Right atrium auricular region (tissue), 2 donors: ENCODE results near the gene RBP3. TPM values are rescaled to one million over a fixed set of nuclear protein-coding genes. Genes with fewer than 3 reads are reported as not detected.
"Not testable (repeated sequence)": the region's sequence is repeated elsewhere in the genome, so short reads cannot be mapped to it uniquely, and the experiment has no call there.

Source experiments
- DNase-seq: peaks from one replicate; pipeline ENCODE4 v3.0.0-alpha.2; 2019; ENCODE audit warnings: low spot score
- H3K27ac ChIP-seq, 2 donors: fragments of 200-600 bp; sonication (generic); 1 replicate in 1 of 2; 2 replicates in 1 of 2; pipeline ENCODE4 v1.5.1; 2016 to 2019
- H3K27me3 ChIP-seq, 2 donors: fragments of 200-600 bp; sonication (generic); one replicate each; pipeline versions ENCODE4 v1.5.1 to v1.6.0; 2017 to 2019
- H3K36me3 ChIP-seq: fragments of 200-600 bp; sonication (generic); one replicate; pipeline ENCODE4 v1.5.1; 2016
- H3K4me1 ChIP-seq, 2 donors: fragments of 200-600 bp; sonication (generic); one replicate each; pipeline versions ENCODE4 v1.5.1 to v1.6.0; 2017 to 2019
- H3K4me3 ChIP-seq, 2 donors: fragments of 200-600 bp; sonication (generic); 1 replicate in 1 of 2; 2 replicates in 1 of 2; pipeline ENCODE4 v1.5.1; 2017 to 2019; ENCODE audit warnings: mild to moderate bottlenecking in 1 of 2, moderate library complexity in 1 of 2
- H3K9me3 ChIP-seq, 2 donors: fragments of 200-600 bp; sonication (generic); one replicate each; pipeline ENCODE4 v1.5.1; 2019
- CTCF ChIP-seq, 2 donors: fragments of 200-600 bp; sonication (generic); IDR thresholded peaks; one replicate each; pipeline ENCODE4 v1.5.1; 2019; ENCODE audit warnings: antibody characterized with exemption in 2 of 2
- total RNA-seq, 2 donors: library from RNA; depleted of rRNA; stranded (reverse); fragments of >200 nt; gene quantifications; one replicate each; pipeline ENCODE4 v1.1.0, GENCODE V29; 2016

RBP3 gene
- total RNA-seq, 2 donors from 2014 or later, result not detected

- H3K4me3 ChIP-seq, result no peak overlapping the region
- no peak for TF ChIP-seq CTCF (IDR thresholded peaks at IDR 0.05)
- no peaks in the 10 kb centered on the region for H3K9me3 ChIP-seq
- DNase-seq, result peak; percentile 42
- H3K36me3 ChIP-seq, result no peaks in the 10 kb centered on the region
- H3K27ac ChIP-seq, result no peak overlapping the region
- H3K4me1 ChIP-seq, result peaks cover 0 to 5% of the 10 kb centered on the region in 2 donors
- H3K27me3 ChIP-seq, result no peaks in the 10 kb centered on the region
These were observed 32.9 kb downstream of the RBP3 start for GRCh38 chr10:47381103-47381395.

GRCh38 chr10:47381427-47382379 lies 33.5 kb downstream of the RBP3 start:
- TF ChIP-seq CTCF (IDR thresholded peaks at IDR 0.05), result no peak
- Histone ChIP-seq H3K9me3 (no peaks in the 10 kb centered on the region), H3K36me3 (no peaks in the 10 kb centered on the region), H3K4me3 (no peak overlapping the region), H3K27ac (no peak overlapping the region), H3K27me3 (no peaks in the 10 kb centered on the region), H3K4me1 (peaks cover 0 to 5% of the 10 kb centered on the region in 2 donors)
- DNase-seq, result peak; percentile 53

- H3K27ac ChIP-seq, result no peak overlapping the region
- no peaks in the 10 kb centered on the region for H3K9me3 ChIP-seq
- peaks cover 0 to 5% of the 10 kb centered on the region in 2 donors for H3K4me1 ChIP-seq
- H3K27me3 ChIP-seq, result no peaks in the 10 kb centered on the region
- no peak for TF ChIP-seq CTCF (IDR thresholded peaks at IDR 0.05)
- H3K36me3 ChIP-seq, result no peaks in the 10 kb centered on the region
- DNase-seq, result no peak
- peak overlapping the region; percentile 71 to 80 for H3K4me3 ChIP-seq
These were observed 35.3 kb downstream of the RBP3 start for GRCh38 chr10:47383261-47384147.

GRCh38 chr10:47384148-47384921 lies 36.2 kb downstream of the RBP3 start, which contains the start of gene ZNF488:
TSS of gene ZNF488 (minus strand) at chr10:47384293. CDS start at chr10:47368829, 15,464 bp downstream.
- H3K27me3 ChIP-seq, result no peaks in the 10 kb centered on the region
- H3K36me3 ChIP-seq, result no peaks in the 10 kb centered on the region
- DNase-seq, result peak; percentile 72
- no peaks in the 10 kb centered on the region for H3K9me3 ChIP-seq
- peak within 1 kb of the TSS; percentile 79 to 81 for H3K27ac ChIP-seq
- H3K4me3 ChIP-seq, result peak within 1 kb of the TSS; percentile 71 to 80
- no peak for TF ChIP-seq CTCF (IDR thresholded peaks at IDR 0.05)
- H3K4me1 ChIP-seq, result peaks cover 0 to 5% of the 10 kb centered on the region in 2 donors

- H3K4me3 ChIP-seq, H3K27ac ChIP-seq, H3K4me1 ChIP-seq, H3K36me3 ChIP-seq, H3K27me3 ChIP-seq, H3K9me3 ChIP-seq, DNase-seq: not testable (repeated sequence)
These were observed 37.9 kb downstream of the RBP3 start for GRCh38 chr10:47386104-47386503.
